Prostate gland (tissue), 2 donors: Measurements from ENCODE around the gene IP6K1. TPM values are rescaled to one million over a fixed set of nuclear protein-coding genes. Genes with fewer than 3 reads are reported as not detected.
"Not testable (repeated sequence)": the region's sequence is repeated elsewhere in the genome, so short reads cannot be mapped to it uniquely, and the experiment has no call there.

ENCODE experiments used
- DNase-seq: peaks from one replicate; pipeline ENCODE4 v3.0.0-alpha.2; 2019; ENCODE audit warnings: low spot score
- H3K27ac ChIP-seq, 2 donors: fragments of 200-600 bp; sonication (generic); 2 replicates each; pipeline ENCODE4 v1.5.1; 2017 to 2019
- H3K27me3 ChIP-seq: fragments of 200-600 bp; sonication (generic); replicated peaks from 2 replicates; pipeline ENCODE4 v1.5.1; 2019; ENCODE audit not compliant: insufficient read depth
- H3K36me3 ChIP-seq, 2 donors: fragments of 200-600 bp; sonication (generic); 1 replicate in 1 of 2; 2 replicates in 1 of 2; pipeline versions ENCODE4 v1.5.1 to v1.8.1; 2017 to 2019
- H3K4me1 ChIP-seq: fragments of 200-600 bp; sonication (generic); replicated peaks from 2 replicates; pipeline ENCODE4 v1.5.1; 2019
- H3K4me3 ChIP-seq, 2 donors: fragments of 200-600 bp; sonication (generic); 2 replicates each; pipeline ENCODE4 v1.5.1; 2017 to 2019
- H3K9me3 ChIP-seq: fragments of 200-600 bp; sonication (generic); 2 replicates; pipeline ENCODE4 v1.5.1; 2017
- CTCF ChIP-seq, 4 experiments: fragments of 200-600 bp in 2 of 4; fragments of 450-650 bp in 2 of 4; sonication (generic) in 2 of 4; IDR thresholded peaks; 1 replicate in 3 of 4; 2 replicates in 1 of 4; pipeline ENCODE4 v1.5.1; 2016 to 2019; ENCODE audit warnings: antibody characterized with exemption in 4 of 4, mild to moderate bottlenecking in 2 of 4, moderate library complexity in 2 of 4
- POLR2A ChIP-seq: fragments of 450-650 bp; IDR thresholded peaks from one replicate; pipeline ENCODE4 v1.6.1; 2016; ENCODE audit warnings: antibody characterized with exemption, mild to moderate bottlenecking
- POLR2AphosphoS5 ChIP-seq: sonication (generic); formaldehyde crosslinking; IDR thresholded peaks from one replicate; pipeline ENCODE4 v1.6.1; 2017; ENCODE audit warnings: antibody characterized with exemption
- WGBS: methylation state at CpG from one replicate; pipeline ENCODE4 v1.1.5; 2018; 5-methylcytosine and 5-hydroxymethylcytosine counted together
- intact Hi-C: fragments of 100-400 bp; cut with DNase I; formaldehyde crosslinking; loops from one replicate; pipeline ENCODE4 v1.14.2; 2022
- total RNA-seq, 2 donors: library from RNA; depleted of rRNA; stranded (reverse); fragments of >200 nt; gene quantifications; one replicate each; pipeline ENCODE4 v1.1.0, GENCODE V29; 2016

IP6K1 gene
- 100 to 1,000 TPM in 1 of 2 donors, 10 to 100 TPM in 1; 46.5 to 119 TPM for total RNA-seq

- peak; percentile 100 for DNase-seq
- TF ChIP-seq CTCF (IDR thresholded peaks at IDR 0.05) (peak in 3 of 4 experiments; percentile 7 to 46 (median 32)), POLR2A (peak; percentile 75), POLR2AphosphoS5 (peak; percentile 98)
- Histone ChIP-seq H3K27ac (peak within 1 kb of the TSS; percentile 96 to 98), H3K9me3 (no peaks in the 10 kb centered on the region), H3K4me1 (peaks cover 4% of the 10 kb centered on the region), H3K4me3 (peak within 1 kb of the TSS; percentile 89 to 90), H3K27me3 (no peaks in the 10 kb centered on the region), H3K36me3 (no peaks in the 10 kb centered on the region)
- WGBS, result 4% methylated on average over 49 of the region's 55 CpGs
- intact Hi-C loops, result loop anchor here (5.0 kb wide), 1 partner anchor 64 kb away; the partner anchor contains the start of gene GMPPB
Observed at GRCh38 chr3:49786357-49787181, at the start of gene IP6K1. Gene IP6K1 (minus strand): TSS chr3:49786542. CDS start chr3:49748040, 38,502 bp downstream.

- H3K36me3 ChIP-seq, result no peaks in the 10 kb centered on the region
- no peak for DNase-seq
- no peaks in the 10 kb centered on the region for H3K4me1 ChIP-seq
- no peaks in the 10 kb centered on the region for H3K9me3 ChIP-seq
- intact Hi-C loops, result no loop called here
- H3K27me3 ChIP-seq, result no peaks in the 10 kb centered on the region
- WGBS, result 61% methylated on average over 3 of the region's 3 CpGs
- TF ChIP-seq CTCF (IDR thresholded peaks at IDR 0.05) (no peak), POLR2AphosphoS5 (no peak)
- no peak overlapping the region for H3K4me3 ChIP-seq
- no peak overlapping the region for H3K27ac ChIP-seq
Observed at GRCh38 chr3:49831341-49831740, 45.0 kb upstream of the IP6K1 start.

- Histone ChIP-seq H3K36me3 (no peaks in the 10 kb centered on the region), H3K27ac (no peak overlapping the region), H3K4me1 (no peaks in the 10 kb centered on the region), H3K9me3 (no peaks in the 10 kb centered on the region), H3K27me3 (no peaks in the 10 kb centered on the region), H3K4me3 (no peak overlapping the region)
- DNase-seq, result no peak
- 66% methylated on average over 6 of the region's 6 CpGs for WGBS
- intact Hi-C loops, result no loop called here
- TF ChIP-seq POLR2A (no peak), POLR2AphosphoS5 (no peak), CTCF (IDR thresholded peaks at IDR 0.05) (no peak)
Observed at GRCh38 chr3:49826016-49826415, 39.7 kb upstream of the IP6K1 start.

GRCh38 chr3:49823131-49823530, 36.8 kb upstream of the IP6K1 start:
- H3K9me3 ChIP-seq, H3K4me1 ChIP-seq, H3K27ac ChIP-seq, intact Hi-C loops, DNase-seq, H3K4me3 ChIP-seq, H3K36me3 ChIP-seq, H3K27me3 ChIP-seq: not testable (repeated sequence)
- WGBS, result 95% methylated on average over 3 of the region's 3 CpGs

- peak; percentile 32 for DNase-seq
- intact Hi-C loops, result no loop called here
- Histone ChIP-seq H3K9me3 (no peaks in the 10 kb centered on the region), H3K27me3 (no peaks in the 10 kb centered on the region), H3K27ac (peak within 1 kb of the TSS; percentile 66 to 71), H3K4me3 (peak within 1 kb of the TSS; percentile 33 to 34), H3K4me1 (peaks cover 9% of the 10 kb centered on the region), H3K36me3 (peaks cover 0 to 10% of the 10 kb centered on the region in 2 donors)
- peak; percentile 29 for TF ChIP-seq POLR2A
- TF ChIP-seq POLR2AphosphoS5, result peak; percentile 49
- no peak for TF ChIP-seq CTCF (IDR thresholded peaks at IDR 0.05)
- WGBS, result 3% methylated on average over 9 of the region's 9 CpGs
Observed at GRCh38 chr3:49813497-49814174, 27.3 kb upstream of the IP6K1 start, which contains the start of gene UBA7. Gene UBA7 (minus strand): TSS chr3:49813953. CDS start chr3:49813787, 166 bp downstream.
